ENCODE data around the gene SREBF1.
A peak's percentile ranks its signal among the peaks of the same experiment; 100 is the strongest.

The SREBF1 gene

DNA sequence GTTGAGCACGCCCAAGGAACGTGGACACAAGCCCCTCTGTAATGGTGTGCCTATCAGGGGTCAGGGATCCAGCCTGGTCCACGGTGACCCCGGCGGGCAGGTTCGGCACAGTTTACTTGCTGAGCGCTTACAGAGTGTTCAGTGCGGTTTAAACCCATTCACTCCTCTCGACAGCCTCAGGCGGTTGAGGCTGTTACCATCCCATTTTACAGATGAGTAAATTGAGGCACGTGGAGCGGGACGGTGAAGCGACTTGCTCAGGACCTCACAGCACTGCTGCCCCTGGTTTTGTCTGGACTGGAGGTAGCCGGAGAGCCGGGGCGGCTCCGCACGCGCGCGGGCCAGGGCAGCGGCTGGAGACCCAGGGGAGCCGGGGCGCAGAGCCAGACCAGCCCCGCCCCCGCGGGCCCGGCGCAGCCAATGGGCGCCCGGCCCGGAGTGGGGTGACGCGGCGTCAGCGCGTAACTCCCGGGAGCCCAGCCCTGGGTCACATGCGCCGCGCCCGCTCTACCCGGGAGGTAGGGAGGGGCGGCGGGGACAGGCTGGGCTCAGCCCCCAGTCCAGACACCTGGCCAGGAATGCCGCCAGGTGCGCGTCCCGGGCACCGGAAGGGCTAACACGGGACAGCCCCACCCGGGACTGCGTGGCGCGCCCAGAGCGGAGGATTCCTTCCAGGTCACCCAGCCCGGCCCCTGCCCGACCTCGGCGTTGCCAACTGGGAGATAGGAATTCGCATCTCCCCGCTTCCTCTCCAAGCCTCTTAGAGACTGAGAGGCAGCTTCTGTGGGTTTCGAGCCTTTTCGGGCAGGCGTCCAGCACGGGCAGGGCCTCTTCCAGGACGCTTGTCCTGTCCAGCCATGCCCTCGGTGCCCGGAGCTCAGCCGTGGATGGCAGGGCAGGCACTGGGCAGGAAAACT lies 3.3 kb upstream of the SREBF1 start:
- peak; percentile 84 for DNase-seq

DNA sequence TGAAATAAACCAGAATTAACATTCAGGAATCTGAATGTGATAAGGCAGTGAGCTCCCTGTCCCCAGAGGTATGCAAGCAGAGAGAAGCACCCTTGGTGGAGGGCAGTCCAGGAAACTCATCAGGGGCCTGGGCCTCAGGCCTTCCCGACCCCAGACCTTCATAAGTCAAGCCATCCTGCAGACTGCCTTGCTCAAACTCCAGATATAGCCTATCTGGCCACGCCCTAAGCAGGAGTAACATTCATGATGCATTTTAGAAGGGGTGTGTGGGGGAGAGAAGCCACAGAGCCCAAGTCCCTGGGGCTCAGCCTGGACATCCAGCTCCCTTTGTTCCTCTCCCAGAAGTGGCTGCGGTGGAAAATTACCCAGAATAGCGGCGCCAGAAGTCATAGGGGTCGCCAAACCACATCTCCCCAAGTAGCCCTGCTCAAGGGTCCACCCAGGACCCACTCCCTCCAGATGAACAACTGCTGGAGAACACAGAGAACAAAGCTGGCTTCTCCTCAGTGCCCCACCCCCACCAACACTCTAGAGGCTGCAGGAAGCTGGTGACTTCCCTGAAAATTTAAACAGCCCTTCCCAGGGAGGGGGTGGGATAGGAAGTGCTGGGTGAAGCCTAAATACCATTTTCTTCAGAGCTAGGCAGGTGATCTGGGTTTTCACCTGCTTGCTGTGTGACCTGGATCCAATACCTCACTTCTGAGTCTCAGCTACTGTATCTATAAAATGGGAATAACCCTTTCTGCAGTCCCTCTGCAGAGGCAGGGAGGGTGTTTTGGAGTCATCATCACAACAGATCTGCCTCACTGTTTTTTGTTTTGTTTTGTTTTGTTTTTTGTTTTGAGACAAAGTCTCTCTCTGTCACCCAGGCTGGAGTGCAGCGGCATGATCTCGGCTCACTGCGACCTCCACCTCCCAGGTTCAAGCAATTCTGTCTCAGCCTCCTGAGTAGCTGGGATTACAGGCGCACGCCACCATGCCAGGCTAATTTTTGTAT lies 1.5 kb upstream of the SREBF1 start:
- DNase-seq = peak; percentile 29

DNA sequence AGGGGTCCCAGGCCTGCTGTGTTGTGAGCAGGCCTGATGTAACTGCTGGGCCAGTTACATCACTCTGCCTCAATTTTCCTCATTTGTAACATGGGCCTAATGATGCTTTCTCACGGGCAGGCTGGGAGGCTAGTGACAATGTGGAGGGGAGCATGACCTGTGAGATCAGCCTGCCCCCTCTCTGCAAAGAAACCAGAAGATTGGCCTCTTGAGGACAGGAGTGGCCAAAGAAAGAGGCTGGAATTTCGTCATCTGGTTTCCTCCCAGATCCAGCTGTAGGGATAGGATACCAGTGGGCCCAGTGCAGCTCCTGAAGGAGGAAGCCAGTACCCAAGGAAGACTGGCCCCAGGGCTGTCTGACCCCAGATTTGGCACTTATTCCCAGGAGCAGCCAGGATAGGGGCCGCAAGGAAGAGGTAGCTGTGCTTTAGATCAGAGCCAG lies 615 bp upstream of the SREBF1 start:
- no peak for DNase-seq

DNA sequence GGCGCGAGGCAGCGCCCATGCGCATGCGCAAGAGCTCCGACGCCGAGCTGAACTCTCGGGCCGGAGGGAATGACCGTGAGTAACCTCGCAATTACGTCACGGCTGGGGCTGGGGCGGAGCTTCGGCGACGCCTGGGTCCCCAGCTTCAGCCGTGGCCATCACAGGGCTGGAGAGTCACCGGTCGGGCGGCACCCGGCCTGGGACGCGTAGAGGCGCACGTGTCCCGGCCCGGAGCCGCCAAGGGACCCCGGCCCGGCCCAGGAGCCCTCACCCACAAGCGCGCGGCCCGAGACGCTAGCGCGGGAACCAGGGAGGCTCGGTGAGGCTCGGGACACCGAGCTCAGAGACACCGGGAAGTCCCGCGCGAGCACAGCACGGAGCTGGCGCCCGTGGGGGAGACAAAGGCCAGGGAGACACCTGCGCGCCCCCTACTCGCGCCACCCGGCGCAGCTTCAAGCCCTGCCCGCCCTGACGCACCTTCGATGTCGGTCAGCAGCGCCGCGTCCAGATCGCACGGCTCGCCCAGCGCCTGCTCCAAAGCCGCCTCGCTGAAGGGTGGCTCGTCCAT lies 452 bp downstream of the SREBF1 start:
- DNase-seq = peak; percentile 48

DNA sequence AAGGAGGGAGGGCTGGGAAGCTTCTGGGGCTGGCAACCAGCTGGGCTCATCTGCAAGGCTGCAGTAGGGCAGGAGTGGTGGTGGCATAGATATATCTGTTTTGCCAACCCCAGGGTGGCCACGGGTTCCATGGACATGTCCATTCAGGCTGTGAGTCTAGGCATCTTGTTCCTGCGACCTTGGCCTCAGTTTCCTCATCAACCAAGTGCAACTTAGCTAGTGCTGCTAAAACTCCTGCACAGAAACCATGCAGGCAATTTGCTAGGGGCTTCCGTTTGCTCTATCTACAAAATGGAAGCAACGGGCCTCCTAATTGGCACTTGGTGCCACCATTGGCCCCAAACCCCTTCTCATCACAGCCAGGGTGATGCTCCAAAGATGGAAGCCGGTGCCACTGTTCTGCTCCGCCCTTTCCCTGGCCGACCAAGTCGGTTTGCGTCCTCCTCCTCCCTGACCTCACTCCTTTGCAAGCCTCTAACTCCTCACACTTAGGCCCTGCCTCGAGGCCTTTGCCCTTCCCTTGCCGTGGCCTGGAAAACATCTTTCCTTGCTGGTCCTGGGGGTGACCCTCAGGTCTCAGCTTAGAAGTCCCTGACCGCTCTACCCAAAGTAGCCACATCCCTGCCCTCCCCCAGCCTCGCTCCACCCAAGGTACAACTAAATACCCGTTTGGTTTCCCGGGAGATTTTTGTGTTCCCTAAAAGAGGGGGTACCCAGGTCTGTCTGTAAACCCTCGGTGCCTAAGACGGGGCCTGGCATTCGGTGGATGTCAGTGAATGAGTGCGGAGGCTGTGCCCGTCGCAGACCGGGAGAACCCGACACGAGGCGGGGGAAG lies 1.2 kb downstream of the SREBF1 start:
- no peak for DNase-seq

DNA sequence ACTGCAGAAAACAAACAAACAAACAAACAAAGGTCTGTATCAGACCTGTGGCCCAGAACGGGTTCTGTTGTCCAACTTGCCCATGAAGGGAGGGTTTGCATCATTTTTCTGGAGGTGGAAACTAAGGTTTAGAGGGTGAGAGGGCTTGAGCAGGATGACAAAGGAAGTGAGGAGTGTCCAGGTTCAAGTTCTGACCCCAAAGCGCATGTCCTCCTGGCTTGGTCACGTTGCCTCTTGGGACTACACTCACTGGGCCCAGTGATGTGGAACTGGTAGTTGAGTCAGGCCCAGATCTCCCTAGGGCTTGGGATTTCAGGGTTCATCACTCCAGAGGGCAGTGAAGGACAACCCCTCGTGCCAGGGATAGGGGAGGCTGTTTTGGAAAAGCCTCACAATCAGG lies 1.8 kb downstream of the SREBF1 start:
- DNase-seq = no peak

DNA sequence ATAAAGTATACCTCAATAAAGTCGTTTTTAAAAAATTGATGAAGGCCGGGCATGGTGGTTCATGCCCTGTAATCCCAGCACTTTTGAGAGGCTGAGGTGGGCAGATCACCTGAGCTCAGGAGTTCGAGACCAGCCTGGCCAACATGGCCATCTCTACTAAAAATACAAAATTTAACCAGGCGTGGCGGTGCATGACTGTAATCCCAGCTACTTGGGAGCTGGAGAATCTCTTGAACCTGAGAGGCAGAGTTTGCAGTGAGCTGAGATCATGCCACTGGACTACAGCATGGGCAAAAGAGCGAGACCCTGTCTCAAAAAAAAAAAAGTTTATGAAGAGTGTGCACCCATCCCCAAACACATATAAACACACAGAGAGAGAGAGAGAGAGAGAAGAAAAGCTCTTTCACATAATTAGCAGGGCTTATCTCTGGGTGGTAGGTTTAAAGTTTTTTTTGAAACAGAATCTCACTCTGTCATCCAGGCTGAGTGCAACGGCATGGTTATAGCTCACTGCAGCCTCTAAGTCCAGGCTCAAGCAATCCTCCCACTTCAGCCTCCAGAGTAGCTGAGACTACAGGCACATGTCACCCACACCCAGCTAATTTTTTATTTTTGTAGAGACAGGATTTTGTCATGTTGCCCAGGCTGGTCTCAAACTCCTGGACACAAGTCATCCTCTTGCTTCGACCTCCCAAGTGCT lies 3.0 kb downstream of the SREBF1 start:
- no peak for DNase-seq

DNA sequence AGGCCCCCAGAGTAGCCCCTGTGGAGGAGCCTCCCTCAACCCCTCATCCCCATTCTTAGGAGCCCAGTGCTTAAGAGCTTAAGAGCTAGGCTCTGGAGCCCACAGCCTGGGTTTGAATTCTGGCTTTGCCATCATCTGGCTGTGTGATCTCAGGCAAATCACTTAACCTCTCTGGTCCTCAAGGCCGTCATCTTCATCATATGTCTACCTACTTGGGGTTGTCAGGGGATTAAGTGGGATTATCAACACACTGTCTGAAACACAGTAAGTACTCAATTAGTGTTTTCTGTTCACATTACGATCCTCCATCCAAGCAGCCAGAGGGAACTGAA lies 4.8 kb downstream of the SREBF1 start:
- no peak for DNase-seq

DNA sequence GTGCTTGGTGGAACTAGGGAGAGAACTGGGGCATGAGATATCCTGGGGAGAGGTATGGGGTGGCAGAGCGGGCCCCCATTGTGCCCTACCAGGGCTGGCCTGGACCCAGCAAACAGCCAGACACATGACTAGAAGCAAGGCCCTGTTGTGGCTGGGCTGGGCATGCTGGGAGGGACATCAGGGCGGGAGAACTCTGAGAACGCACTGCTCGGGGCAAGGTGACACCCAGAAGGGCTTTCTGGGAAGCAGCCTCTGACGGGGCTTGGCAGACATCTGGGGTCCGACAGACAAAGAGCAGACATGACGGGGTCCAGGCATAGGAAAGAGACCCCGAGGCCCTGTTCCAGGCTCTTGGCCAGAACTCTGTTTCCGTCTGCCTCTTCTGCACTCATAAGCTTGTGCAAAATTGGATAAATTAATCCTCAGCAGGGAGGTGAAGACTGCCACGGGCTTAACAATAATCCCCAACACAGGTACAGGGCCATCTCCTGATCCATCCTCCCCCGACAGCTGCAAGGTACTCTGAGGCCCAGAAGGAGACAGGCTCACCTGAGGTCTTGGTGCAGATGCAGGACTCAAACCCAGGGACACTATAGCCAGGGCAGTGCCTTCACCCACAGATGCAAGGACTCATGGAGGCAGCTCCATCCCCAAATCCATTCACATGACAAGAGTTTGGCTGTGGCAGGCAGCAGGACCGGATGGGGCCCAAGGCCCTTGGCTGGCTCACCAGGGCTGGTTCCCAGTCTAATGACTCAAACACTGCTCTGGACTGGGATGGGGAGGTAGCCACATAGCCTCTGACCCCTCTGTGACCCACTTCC lies 5.4 kb downstream of the SREBF1 start:
- no peak for DNase-seq

DNA sequence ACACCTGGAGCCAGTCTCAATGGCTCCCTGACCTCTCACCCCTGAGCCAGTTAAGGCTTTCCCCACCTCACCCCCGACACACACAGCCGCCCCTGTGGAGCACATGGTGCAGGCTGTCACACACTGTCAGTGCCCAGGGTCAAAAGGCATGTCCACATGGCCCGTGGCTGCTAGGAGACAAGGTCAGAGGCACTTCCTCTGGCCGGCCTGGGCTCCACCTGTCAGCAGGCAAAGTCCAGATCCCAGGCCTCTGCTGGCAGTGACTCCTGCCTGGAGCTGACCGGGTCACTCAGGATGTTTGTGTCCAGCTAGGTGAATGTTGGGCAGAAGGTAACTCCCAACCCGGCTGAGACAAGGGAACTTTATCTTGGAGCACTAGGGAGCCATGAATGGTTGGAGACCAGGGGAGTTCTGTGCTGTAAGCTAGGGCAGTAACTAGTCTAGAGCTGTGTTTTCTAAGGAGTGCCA lies 6.0 kb downstream of the SREBF1 start:
- DNase-seq = no peak

DNA sequence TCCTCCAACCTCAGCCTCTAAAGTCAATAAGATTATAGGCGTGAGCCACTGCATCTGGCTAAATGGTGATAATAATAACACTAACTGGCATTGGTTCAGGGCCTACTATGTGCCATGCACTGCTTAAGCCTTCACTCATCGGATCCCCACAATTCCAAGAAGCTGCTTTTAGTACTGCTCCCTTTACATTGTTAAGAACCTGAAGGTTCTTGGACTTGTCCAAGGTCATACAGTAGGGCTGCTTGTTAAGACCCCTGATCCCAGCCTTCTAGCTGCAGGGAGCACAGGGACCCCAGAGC lies 6.6 kb downstream of the SREBF1 start:
- DNase-seq = no peak

DNA sequence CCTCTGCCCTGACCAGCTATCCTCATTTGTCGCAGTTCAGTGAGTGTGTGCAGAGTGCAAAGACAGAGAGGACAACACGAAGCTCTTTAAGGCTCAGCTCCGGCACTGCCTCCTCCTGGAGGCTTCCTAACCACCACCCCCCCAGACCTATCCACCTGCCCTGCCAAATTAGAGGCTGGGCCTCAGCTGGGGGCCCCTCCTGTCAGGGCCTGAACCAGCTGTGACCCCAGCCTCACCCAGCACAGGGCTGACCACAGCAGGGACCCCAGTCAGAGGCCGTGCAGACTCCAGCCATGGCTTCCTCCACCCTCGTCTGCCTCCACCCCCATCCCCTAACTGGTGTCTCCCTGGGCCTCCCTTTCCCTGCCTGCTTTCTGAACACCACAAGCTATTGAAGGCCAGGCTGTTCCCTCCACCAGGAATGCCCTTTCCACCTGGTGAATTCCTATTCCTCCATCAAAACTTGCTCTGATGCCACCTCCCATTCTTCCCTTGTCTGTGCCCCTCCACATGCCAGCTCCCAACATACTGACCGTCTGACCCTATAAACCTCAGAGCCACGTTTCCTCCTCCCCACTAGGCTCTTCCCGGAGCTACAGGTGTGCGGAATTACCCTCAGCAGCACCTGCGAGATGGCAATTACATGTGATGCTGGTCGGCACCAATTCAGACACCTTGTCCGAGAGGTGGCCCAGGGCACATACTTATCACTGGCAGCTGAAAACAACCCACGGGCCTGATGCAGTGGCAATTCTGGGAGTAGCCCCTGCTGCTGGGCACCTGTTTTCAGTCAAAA lies 8.8 kb downstream of the SREBF1 start:
- DNase-seq = no peak

DNA sequence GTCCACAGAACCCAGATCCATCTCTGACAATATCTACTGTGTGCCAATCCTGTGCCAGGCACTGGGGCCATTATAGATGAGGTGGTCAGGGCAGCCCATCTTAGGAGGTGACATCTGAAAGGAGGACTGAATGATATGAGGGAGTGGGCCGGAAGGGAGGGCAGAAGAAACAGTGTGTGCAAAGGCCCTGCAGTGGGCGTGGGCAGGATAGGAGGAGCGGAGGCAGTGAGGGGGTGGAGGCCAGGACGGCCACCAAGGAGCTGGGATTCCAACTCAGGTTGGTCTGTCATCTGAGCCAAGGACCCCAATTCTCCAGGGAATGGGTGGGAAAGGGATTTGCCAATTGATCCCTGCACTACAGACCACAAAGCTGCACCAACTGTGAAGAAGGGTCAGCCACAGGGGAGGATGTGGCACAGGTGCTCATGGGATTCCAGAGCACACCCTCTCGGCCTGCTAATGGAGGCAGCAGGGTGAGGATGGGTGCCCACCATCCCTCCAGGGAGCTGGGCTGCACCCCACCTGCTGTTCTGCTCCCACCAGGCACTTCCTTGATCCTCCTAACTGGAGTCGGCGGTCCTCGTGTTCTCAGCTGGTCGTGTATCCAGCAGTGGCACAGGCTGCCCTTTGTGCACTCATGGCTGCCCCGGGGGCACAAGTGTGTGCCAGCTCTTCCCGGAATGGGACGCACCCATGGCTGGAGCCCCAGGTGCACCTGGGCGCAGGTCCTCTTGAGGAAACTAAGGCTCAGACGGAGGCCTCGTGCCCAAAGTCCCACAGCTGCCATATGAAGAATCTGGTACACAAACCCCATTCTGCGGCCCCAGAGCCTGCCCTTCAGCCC lies 9.6 kb downstream of the SREBF1 start:
- DNase-seq = no peak

DNA sequence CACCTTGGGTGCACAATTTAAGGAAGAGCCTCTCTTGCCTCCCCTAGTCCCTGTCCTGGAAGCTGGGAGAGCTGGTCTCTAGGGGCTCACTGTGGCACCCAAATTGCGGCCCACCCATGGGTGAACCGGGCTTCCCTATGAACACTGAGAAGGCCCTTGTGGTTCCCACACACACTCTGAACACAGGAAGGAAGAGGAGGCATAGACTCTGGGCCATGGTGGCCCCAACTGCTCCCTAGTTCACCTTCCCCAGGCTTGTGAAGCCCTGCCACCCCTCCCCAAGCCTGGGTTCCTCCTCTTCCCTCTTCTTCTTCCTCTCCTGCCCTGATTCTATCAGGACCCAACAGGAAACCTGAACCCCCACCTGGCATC lies 10.5 kb downstream of the SREBF1 start:
- DNase-seq = no peak

DNA sequence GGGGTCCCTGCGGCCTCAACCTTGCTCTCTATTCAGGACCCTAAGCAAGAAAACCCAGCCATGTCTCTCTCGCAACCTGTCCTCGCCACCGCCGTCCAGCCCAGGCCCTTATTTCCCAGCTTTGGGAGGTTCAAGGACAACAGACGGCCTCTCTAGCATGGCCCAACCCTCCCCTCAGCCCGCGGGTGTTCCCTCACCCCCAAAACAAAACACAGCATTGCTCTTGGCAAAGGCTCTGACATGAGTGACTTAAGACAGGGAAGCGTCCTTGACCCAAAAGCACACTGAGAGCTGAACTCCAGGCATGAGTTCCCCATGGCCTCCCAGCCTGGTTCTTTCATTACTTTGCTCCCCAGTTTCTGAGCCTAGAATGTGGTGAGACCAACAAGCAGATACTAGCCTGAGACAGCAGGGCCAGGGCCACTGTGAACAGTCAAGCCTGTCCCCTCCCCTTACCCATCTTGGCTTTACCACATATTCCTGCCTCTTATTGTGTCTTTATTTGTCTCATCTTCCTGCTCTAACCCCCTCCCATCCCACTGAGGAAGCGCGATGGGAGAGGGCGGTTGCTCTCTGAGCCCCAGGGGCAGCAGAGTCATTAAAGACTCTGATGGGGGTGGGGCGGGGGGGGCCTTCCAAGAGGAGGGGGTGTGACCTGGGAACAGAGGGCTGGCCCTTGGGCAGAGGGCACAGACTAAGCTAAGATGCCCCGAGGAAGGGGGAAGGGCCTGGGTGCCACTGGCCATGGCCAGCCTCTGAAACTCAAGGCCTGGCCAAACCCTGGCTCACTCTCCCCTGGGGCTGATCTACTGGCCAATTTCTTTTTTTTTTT lies 11.8 kb downstream of the SREBF1 start:
- no peak for DNase-seq

DNA sequence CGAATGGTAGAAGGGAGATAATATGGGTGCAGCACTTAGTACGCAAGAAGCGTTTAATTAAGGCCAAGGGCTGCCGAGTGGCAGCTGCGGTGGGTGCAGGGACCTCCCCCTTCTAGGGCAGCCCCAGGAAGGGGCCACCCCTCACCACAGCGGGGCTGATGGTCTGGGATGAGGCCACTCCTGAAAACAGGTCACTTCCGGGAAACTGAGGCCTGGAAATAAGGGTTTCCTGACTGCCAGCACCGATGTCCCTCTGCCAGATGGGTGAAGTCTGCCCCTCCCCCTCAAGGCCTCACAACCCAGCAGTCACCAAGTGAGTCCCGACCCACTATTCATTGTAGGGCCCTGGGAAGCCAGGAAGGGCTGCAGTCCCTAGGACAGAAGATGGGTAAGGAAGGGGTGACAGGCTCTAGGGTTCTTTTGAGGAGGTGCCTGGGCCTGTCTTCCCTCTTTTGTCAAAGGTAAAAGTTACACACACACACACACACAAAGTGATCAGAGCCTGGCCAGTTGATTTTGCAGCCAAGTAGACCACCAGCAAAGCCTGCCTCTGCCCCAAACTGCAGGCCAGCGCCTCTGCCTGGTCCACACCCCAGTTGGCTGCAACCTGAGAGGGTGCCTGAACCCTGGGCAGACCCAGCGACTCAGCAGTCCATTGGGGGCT lies 12.5 kb downstream of the SREBF1 start:
- DNase-seq = peak; percentile 33

DNA sequence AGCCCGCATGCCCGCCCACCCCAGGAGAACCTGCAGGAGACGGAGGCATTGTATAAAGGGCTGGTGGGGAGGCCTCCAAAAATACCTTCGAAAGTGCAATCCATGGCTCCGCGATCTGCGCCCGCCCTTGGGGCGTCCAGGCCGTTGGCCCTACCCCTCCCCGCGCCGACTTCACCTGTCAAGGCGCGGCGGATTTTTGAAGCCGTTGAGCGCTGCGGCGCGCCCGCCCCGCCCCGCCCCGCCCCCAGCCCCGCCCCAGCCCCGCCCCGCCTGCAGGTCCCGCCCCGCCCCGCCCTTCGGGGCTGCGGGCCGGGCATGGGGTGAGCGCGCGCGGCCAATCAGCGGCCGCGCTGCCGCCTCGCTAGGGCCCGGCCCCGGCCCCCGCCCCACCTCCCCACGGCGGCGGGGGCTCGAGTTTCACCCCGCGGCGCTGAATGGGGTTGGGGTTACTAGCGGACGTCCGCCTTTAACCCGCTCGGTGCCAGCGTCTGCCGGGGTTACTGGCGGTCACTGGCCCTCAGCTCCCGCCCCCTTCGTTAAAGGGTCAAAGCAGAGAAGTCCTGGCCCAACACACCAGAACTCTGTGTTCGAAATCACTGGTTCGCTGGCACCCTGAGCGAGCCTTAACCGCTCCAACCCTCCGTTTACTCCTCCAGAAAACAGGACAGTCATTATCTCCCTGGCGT lies 13.2 kb downstream of the SREBF1 start:
- DNase-seq = peak; percentile 56

All from DMS79 treated with DMSO at 0.1 percent for 48 hours (cell line).